A673 (cell line): ENCODE measurements around the gene THSD4. TPM values are rescaled to one million over a fixed set of nuclear protein-coding genes. Genes with fewer than 3 reads are reported as not detected.

ENCODE experiments used
- BruUV-seq: library from RNA; stranded (reverse); fragments of 400-500 nt; replicated peaks from 2 replicates; lab custom pipeline; 2021; lab: Mats Ljungman, UMichigan
- CTCF ChIA-PET: fragments of 300-600 bp; sonication (Branson Sonifier 250); formaldehyde crosslinking; loops from one replicate; lab custom pipeline; 2022; ENCODE audit warnings: antibody characterized with exemption; lab: Charles Lee
- POLR2A ChIA-PET: fragments of 300-600 bp; sonication (Branson Sonifier 250); formaldehyde crosslinking; loops from one replicate; lab custom pipeline; 2022; ENCODE audit warnings: antibody characterized with exemption; ENCODE audit not compliant: low non-redundant PET; lab: Charles Lee
- DNase-seq: peaks from one replicate; pipeline ENCODE4 v3.0.0-alpha.2; 2015; ENCODE audit warnings: low spot score
- H3K27ac ChIP-seq: fragments of 200-600 bp; sonication (generic); 2 replicates; pipeline ENCODE4 v1.5.1; 2016; ENCODE audit warnings: mixed run types, low read depth, mild to moderate bottlenecking, mixed read lengths, antibody characterized with exemption, low read length; ENCODE audit not compliant: poor library complexity, severe bottlenecking
- H3K27me3 ChIP-seq: fragments of 200-600 bp; sonication (generic); replicated peaks from 2 replicates; pipeline ENCODE4 v1.6.1; 2017; ENCODE audit warnings: mixed run types, low read depth, mild to moderate bottlenecking, mixed read lengths, antibody characterized with exemption, low read length; ENCODE audit not compliant: insufficient read depth, poor library complexity
- H3K36me3 ChIP-seq: fragments of 200-600 bp; sonication (generic); 2 replicates; pipeline ENCODE4 v1.6.1; 2016; ENCODE audit warnings: mixed run types, mild to moderate bottlenecking, mixed read lengths, antibody characterized with exemption, low read length; ENCODE audit not compliant: insufficient read depth, poor library complexity, severe bottlenecking
- H3K4me1 ChIP-seq: fragments of 200-600 bp; sonication (generic); 2 replicates; pipeline ENCODE4 v1.6.1; 2017; ENCODE audit warnings: mixed run types, mild to moderate bottlenecking, mixed read lengths, antibody characterized with exemption, low read length; ENCODE audit not compliant: insufficient read depth, poor library complexity, severe bottlenecking
- H3K4me3 ChIP-seq: fragments of 200-600 bp; sonication (generic); 2 replicates; pipeline ENCODE4 v1.5.1; 2016; ENCODE audit warnings: low read depth, mixed run types, mild to moderate bottlenecking, mixed read lengths, low read length; ENCODE audit not compliant: poor library complexity, severe bottlenecking
- H3K9me3 ChIP-seq: fragments of 200-600 bp; sonication (generic); 2 replicates; pipeline ENCODE4 v1.6.1; 2016; ENCODE audit warnings: mixed run types, low read depth, mild to moderate bottlenecking, mixed read lengths, antibody characterized with exemption, low read length; ENCODE audit not compliant: poor library complexity, severe bottlenecking
- CTCF ChIP-seq: fragments of 300-800, 200-600 bp; sonication (generic); conservative IDR thresholded peaks from 2 replicates; pipeline ENCODE4 v1.5.1; 2017; ENCODE audit warnings: low read depth, mild to moderate bottlenecking, antibody characterized with exemption, low read length, moderate library complexity, mixed read lengths
- EZH2 ChIP-seq: fragments of 200-600 bp; sonication (generic); IDR thresholded peaks from 2 replicates; pipeline ENCODE4 v1.6.1; 2017; ENCODE audit warnings: borderline replicate concordance, low read depth, mild to moderate bottlenecking, mixed read lengths, antibody characterized with exemption, low read length; ENCODE audit not compliant: poor library complexity, severe bottlenecking
- intact Hi-C: fragments of 100-400 bp; cut with micrococcal nuclease; formaldehyde crosslinking; loops from one replicate; pipeline ENCODE4 v1.10.0; 2022; ENCODE audit not compliant: unreplicated experiment
- total RNA-seq: library from RNA; stranded (reverse); gene quantifications from 2 replicates; pipeline ENCODE4 v1.2.3, GENCODE V29; 2021

THSD4 gene
- total RNA-seq, 1 experiment from 2014 or later: 2.4 TPM

- intact Hi-C loops: no loop called here
- POLR2A ChIA-PET: no interaction called here
- H3K4me3 ChIP-seq: no peak overlapping the region
- BruUV-seq: no TSS peak
- CTCF ChIA-PET: no interaction called here
- DNase-seq: no peak
- no peaks in the 10 kb centered on the region for H3K9me3 ChIP-seq
- H3K27me3 ChIP-seq: no peaks in the 10 kb centered on the region
- H3K4me1 ChIP-seq: no peaks in the 10 kb centered on the region
- no peak for TF ChIP-seq EZH2
- no peak overlapping the region for H3K27ac ChIP-seq
- no peaks in the 10 kb centered on the region for H3K36me3 ChIP-seq
Observed at GRCh38 chr15:71249986-71250385, 134.7 kb downstream of the THSD4 start.

- intact Hi-C loops: no loop called here
- H3K4me3 ChIP-seq: no peak overlapping the region
- CTCF ChIA-PET: no interaction called here
- no peaks in the 10 kb centered on the region for H3K36me3 ChIP-seq
- DNase-seq: no peak
- H3K27ac ChIP-seq: no peak overlapping the region
- no peaks in the 10 kb centered on the region for H3K4me1 ChIP-seq
- POLR2A ChIA-PET: no interaction called here
- BruUV-seq: no TSS peak
- no peaks in the 10 kb centered on the region for H3K9me3 ChIP-seq
- TF ChIP-seq EZH2 (no peak), CTCF (no peak)
- H3K27me3 ChIP-seq: no peaks in the 10 kb centered on the region
Observed at GRCh38 chr15:71250936-71251583, 135.8 kb downstream of the THSD4 start.

GRCh38 chr15:71251584-71252043 is 136.3 kb downstream of the THSD4 start:
- BruUV-seq: no TSS peak
- DNase-seq: no peak
- Histone ChIP-seq H3K36me3 (no peaks in the 10 kb centered on the region), H3K4me3 (no peak overlapping the region), H3K9me3 (no peaks in the 10 kb centered on the region), H3K27me3 (no peaks in the 10 kb centered on the region), H3K4me1 (no peaks in the 10 kb centered on the region), H3K27ac (no peak overlapping the region)
- ChIA-PET CTCF (no interaction called here), POLR2A (no interaction called here)
- intact Hi-C loops: no loop called here
- TF ChIP-seq EZH2 (no peak), CTCF (no peak)
